Measurements from ENCODE around the gene MRPL1.
"Not testable (repeated sequence)": the region's sequence is repeated elsewhere in the genome, so short reads cannot be mapped to it uniquely, and the experiment has no call there.

The MRPL1 gene

GRCh38 chr4:77913348-77913747 is 50.7 kb downstream of the MRPL1 start:
- no peak for DNase-seq (ENCODE audit: low read depth)

- no peak for DNase-seq (ENCODE audit: low read depth)
Observed at GRCh38 chr4:77917075-77917474, 54.4 kb downstream of the MRPL1 start.

DNA sequence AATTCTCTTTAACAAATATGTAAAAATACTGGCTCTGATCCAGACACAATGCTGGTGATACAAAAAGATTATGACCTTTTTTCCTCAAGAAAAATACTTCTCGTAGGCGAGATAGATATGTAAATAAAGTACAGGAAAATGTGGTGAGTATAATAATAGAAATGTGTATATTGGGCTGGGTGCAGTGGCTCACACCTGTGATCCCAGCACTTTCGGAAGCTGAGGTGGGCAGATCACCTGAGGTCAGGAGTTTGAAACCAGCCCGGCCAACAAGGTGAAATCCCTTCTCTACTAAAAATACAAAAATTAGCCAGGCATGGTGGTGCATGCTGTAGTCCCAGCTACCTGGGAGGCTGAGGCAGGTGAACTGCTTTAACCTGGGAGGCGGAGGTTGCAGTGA is 55.0 kb downstream of the MRPL1 start:
- DNase-seq (ENCODE audit: low read depth), result no peak

- DNase-seq (ENCODE audit: low read depth), result no peak
Observed at GRCh38 chr4:77920371-77920770, 57.7 kb downstream of the MRPL1 start.

DNA sequence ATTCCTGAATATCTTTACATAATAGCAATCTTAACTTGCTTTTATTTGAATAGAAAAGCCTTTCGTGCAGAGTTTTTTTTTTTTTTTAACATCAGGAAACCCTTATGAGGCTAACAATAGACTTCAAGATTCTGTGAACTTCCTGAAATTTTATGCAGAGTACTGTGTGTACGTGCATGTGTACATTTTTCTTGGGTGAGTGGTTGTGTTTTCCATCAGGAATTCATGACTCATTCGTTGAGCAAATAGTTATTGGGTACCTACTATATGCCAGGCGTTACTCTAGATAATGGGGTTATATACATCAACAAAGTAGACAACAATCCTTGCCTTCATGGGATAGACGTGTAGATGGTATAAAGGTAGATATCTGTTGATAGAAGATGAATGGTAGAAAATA is 59.1 kb downstream of the MRPL1 start:
- peak; percentile 94 for DNase-seq (ENCODE audit: low read depth)

- peak; percentile 45 for DNase-seq (ENCODE audit: low read depth)
Observed at GRCh38 chr4:77922158-77923094, 59.8 kb downstream of the MRPL1 start.

GRCh38 chr4:77927991-77928925 is 65.6 kb downstream of the MRPL1 start:
- peak; percentile 40 for DNase-seq (ENCODE audit: low read depth)

- no peak for DNase-seq (ENCODE audit: low read depth)
Observed at GRCh38 chr4:77930154-77930639, 67.6 kb downstream of the MRPL1 start.

GRCh38 chr4:77930876-77931275 is 68.2 kb downstream of the MRPL1 start:
- DNase-seq (ENCODE audit: low read depth), result peak; percentile 39

DNA sequence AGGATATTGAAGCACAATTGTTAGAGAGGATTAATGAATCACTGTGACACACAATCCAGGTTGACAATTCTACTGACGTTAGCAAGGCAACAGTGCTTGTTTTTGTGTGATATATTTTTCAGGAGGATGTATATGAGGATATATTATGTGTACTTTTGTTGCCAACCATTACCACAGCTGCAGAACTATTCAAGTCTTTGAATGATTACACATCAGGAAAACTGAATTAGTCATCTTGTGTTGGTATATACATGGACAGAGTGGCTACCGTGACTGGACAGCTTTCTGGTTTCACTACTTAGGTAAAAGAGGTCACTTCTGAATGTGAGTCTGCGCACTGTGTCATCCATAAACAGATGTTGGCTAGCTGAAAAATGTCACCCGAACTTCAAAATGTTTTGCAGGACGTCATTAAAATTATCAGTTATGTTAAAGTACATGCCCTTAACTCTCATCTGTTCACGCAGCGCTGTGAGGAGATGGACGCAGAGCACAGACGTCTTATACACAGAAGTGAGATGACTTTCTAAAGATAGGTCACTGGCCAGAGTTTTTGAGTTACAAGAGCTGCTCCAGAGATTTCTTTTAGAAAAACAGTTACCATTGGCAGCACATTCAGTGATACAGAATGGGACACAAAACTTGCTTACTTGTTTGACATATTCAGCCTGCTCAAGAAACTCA is 69.0 kb downstream of the MRPL1 start:
- peak; percentile 70 for DNase-seq (ENCODE audit: low read depth)

GRCh38 chr4:77938560-77938959 is 75.9 kb downstream of the MRPL1 start:
- DNase-seq (ENCODE audit: low read depth), result no peak

- not testable (repeated sequence) for DNase-seq (ENCODE audit: low read depth)
Observed at GRCh38 chr4:77945929-77946328, 83.3 kb downstream of the MRPL1 start.

DNA sequence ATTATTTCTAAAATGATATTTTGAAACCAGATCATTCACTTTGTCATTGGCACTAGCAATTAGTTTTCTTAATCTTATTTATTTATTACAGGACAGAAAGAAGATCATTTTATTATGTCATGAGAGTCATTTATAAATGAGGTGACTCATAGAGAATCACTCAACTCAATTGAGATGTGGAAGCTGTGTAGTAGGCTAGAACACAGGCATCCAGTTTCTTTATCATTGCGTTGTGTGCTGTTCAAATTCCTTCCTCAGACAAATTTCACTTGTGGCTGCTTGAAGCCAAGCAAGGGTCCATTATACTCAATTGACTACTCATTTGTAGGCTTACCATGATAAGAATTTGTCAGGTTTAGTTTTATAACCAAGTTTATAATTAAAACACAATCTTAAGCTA is 87.6 kb downstream of the MRPL1 start:
- no peak for DNase-seq (ENCODE audit: low read depth)

DNA sequence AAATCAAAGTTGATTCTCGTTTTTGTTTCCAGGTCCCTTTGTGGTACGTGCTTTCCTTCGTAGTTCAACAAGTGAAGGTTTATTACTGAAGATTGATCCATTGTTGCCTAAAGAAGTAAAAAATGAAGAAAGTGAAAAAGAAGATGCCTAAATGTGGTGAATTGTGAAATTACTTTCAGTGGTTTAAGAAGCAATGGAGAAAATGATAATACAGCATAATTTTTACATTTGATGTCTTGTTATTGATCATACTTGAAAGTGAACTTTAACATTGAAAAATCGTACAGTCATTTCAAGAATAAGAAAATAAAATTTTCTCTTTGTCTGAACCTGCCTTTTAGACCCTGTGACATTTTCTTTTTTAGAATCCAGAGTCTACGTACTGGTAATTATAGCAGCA is 89.8 kb downstream of the MRPL1 start:
- DNase-seq (ENCODE audit: low read depth), result no peak

GRCh38 chr4:77954690-77955089 is 92.1 kb downstream of the MRPL1 start:
- DNase-seq (ENCODE audit: low read depth), result no peak

DNA sequence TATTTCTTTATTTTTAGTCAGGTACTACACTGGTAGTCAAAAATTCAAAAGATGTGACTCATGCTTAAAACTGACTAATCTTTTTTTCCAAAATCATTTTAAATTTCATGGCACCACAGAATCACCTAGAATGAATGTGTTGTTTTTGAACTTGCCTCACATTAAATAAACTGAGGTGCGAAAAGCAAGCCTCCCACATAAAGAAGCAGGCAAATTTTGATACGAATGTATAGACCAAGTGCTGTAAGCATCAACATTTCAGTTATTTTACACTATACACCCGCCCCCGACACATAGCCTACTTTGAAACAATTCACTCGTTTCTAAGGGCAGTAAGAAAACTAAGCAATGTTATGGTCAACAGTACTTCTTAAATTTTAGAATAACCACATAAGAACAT is 94.3 kb downstream of the MRPL1 start:
- no peak for DNase-seq (ENCODE audit: low read depth)

DNA sequence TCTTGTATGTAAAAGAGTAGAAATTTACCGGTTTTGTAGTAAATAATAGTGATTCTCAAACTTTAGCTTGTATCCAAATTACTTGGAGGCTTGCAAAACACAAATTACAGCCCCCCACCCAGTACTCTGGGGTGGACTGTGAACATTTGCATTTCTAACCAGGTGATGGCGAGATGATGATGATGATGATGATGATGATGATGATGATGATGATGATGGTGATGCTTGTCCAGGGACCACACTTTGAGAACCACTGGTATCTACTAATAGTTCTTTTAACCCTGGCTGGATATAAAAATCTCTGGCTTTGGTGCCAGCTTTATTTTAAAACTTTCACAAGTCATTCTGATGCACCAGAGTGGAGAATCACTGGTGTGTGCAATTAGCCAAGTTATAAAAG is 96.3 kb downstream of the MRPL1 start:
- no peak for DNase-seq (ENCODE audit: low read depth)

GRCh38 chr4:77959566-77960338 is 97.1 kb downstream of the MRPL1 start:
- DNase-seq (ENCODE audit: low read depth), result peak; percentile 54

DNA sequence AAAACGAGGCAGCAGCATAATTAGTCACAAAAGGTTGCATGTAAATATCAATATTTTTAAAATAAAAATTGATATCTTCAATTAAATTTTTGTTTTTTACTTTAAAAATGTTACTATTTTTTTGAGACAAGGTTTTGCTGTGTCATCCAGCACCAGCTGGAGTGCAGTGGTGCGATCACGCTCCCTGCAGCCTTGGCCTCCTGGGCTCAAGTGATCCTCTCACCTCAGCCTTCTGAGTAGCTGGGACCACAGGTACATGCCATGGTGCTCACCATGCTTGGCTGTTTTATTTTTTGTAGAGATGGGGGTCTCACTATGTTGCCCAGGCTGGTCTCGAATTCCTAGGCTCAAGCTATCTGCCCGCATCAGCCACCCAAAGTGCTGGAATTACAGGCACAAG is 97.7 kb downstream of the MRPL1 start:
- no peak for DNase-seq (ENCODE audit: low read depth)

DNA sequence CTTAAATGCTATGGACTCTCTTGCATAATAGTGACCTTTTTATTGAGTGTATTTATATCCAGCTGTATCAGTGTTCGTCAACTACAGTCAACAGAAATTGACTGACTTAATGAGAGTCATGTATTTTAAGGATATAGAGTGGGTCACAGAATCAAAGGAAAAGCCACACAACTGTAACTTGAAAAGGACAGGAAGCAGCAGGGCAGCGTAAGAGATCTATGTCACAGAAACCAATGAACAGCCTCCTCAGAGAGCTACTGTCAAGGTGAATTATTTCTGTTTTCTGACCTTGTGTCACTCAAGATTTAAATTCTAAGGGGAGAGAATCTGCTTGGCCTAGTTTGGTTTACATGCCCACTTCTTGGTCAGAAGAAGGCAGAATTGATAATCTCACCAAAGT is 100.4 kb downstream of the MRPL1 start:
- no peak for DNase-seq (ENCODE audit: low read depth)

GRCh38 chr4:77973657-77974056 is 111.0 kb downstream of the MRPL1 start:
- not testable (repeated sequence) for DNase-seq (ENCODE audit: low read depth)

All from EH (cell line).